ENCODE results near the gene GINS1. TPM values are rescaled to one million over a fixed set of nuclear protein-coding genes. Genes with fewer than 3 reads are reported as not detected.

The GINS1 gene
- total RNA-seq, 1 donor, result 15.9 TPM

DNA sequence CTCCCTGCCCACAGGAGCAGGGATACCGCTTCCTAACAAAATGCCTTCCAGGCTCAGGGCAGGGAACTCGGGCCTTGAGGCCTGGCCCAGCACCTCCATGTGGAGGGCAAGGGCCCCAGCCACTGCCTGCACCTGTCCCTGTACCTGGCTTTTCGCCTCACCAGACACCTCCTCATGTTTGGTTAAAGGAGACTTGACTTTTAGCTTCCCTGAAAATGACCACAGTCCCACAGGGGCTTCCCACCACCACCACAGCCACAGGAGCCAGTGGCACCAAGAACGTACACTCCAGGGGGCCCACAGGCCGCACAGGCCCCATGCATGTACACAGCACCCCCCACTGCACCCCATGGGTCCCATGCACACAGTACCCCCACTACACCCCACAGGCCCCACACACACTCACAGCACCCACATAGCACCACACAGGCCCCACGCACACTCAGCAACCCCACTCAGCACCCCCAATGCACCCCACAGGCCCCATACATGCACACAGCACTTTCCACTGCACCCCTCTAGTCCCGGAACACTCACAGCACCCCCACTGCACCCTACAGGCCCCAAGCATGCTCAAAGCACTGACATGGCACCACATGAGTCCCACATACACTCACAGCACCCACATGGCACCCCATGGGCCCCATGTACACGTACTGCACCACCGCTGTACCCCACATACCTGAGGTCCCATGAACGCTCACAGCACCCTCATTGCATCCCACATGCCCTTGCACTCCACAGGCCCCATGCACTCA is 86.5 kb downstream of the GINS1 start:
- no peak for DNase-seq (ENCODE audit: low read depth)
- TF ChIP-seq, protein P1, sequence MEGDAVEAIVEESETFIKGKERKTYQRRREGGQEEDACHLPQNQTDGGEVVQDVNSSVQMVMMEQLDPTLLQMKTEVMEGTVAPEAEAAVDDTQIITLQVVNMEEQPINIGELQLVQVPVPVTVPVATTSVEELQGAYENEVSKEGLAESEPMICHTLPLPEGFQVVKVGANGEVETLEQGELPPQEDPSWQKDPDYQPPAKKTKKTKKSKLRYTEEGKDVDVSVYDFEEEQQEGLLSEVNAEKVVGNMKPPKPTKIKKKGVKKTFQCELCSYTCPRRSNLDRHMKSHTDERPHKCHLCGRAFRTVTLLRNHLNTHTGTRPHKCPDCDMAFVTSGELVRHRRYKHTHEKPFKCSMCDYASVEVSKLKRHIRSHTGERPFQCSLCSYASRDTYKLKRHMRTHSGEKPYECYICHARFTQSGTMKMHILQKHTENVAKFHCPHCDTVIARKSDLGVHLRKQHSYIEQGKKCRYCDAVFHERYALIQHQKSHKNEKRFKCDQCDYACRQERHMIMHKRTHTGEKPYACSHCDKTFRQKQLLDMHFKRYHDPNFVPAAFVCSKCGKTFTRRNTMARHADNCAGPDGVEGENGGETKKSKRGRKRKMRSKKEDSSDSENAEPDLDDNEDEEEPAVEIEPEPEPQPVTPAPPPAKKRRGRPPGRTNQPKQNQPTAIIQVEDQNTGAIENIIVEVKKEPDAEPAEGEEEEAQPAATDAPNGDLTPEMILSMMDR (IDR thresholded peaks at IDR 0.05; ENCODE audit: insufficient read depth, low read length), result no peak
- H3K4me3 ChIP-seq (ENCODE audit: low read depth, low read length), result no peak overlapping the region

DNA sequence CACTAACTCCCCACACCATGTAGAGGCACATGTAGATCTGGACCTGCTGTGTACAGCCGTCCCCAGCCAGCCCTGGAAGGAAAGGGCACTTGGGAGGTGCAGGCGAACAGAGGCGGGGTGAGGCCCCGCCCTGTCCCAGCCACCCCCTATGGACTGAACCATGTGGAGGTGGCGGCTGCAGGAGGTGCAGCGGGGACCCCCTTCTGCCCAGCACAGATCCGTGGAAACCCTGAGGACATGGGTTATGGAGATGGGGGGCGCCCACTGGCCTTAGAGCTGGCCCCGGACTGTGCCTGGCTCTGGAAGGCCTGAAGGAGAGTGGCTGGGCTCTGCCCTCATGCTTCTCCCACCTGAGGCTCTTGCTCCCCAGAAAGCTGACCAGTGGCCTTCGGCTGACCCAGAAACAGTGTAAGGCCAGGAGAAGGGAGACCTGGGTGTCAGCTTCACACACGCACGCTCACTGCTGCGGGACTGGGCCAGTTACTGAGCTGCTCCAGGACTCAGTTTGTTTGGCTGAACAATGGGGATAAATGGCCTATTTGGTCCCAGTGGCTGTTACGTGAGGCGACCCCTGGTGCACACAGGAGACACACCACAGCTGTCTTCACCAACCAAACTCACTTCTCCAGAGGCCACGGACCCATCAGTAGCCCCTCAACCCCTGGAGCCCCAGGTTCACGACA is 87.2 kb downstream of the GINS1 start:
- TF ChIP-seq, protein P1 (IDR thresholded peaks at IDR 0.05; ENCODE audit: insufficient read depth, low read length), result no peak
- no peak for DNase-seq (ENCODE audit: low read depth)
- no peak overlapping the region for H3K4me3 ChIP-seq (ENCODE audit: low read depth, low read length)

DNA sequence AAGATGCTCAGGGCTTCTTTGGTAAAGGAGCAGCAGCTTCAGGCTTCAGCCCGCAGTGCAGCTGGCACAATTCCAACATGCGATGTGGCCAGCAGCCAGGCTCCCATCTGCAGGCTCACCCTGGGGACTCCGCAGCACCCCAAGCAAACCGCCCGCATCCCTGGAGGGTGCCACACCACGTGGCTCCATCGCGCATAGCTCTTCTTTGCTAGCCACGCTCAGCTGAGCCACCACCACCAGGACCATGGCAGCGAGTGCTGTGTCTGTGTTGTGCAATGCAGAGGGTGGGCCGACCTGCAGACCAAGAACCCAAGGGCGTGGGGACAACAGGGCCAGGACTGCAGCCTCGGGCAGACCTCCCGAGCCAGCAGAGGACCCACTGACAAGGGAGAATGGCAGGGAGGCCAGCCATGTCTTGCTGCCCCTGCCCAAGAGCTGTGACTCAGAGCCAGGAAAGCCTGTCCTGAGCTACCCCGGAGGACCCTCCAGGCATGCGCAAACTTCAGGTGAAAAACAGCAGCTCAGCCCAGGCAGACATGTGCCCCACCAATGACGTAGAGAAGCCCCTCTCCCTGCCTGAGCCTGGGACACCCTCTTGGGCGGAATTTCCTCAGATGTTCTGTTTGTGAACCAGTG is 87.8 kb downstream of the GINS1 start:
- TF ChIP-seq, protein P1 (IDR thresholded peaks at IDR 0.05; ENCODE audit: insufficient read depth, low read length), result no peak
- no peak overlapping the region for H3K4me3 ChIP-seq (ENCODE audit: low read depth, low read length)
- no peak for DNase-seq (ENCODE audit: low read depth)

DNA sequence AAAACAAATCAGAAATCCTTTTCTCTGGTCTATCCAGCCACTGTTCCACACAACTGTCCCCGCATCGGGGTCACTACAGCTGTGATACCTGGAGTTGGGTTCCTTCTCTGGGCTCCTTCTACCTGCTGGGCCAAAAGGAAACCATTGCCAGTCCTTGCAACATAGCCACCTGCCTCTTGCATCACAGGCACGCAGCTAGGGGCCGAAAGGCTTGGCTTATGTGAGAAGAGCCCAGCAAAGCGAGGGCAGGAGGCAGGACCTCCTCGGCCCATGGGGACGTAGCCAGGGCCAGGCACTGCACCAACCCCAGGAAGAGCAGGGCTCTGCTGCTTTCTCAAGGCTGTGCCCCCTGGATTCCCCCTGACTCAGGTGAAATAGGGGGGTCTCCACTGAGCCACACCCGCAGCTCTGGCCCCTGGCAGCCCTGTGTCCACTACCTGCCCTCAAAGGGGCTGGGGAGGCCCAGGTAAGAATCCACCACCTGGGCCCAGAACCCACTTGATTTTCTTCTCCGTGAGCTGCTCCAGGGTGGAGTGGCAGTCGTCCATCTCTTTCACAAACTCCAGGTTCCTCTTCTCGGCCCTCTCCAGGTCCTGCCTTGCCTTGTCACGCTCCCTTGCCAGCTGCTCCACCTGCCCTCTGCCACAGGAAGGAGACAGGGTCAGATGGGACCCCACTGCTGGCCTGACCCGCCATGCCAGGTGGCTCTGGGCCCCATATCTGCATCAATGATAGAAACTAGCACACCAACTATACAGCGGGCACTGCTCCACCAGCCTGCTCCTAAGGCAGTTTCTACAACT is 88.9 kb downstream of the GINS1 start:
- H3K4me3 ChIP-seq (ENCODE audit: low read depth, low read length), result no peak overlapping the region
- DNase-seq (ENCODE audit: low read depth), result no peak
- TF ChIP-seq, protein P1 (IDR thresholded peaks at IDR 0.05; ENCODE audit: insufficient read depth, low read length), result no peak

DNA sequence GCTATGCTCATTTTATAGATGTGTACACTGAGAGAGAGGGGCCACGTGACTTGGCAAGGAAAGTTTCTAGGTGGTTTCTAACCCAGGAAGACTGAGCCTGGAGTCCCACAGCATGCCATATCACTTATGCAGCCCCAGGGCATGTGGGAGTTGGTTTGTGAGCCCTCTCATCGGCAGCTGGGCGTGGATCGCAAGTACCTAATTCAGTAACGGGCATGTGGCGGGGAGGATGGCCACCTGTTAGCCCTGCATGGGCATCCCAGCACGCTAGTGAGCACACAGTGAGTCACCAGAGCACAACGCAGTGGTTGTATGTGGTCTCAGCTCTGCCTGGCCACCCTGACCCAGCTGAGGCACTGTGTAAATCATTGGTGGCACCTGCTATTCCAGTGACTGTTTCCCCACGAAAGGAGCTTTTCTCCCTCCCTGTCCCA is 89.5 kb downstream of the GINS1 start:
- DNase-seq (ENCODE audit: low read depth), result no peak
- no peak overlapping the region for H3K4me3 ChIP-seq (ENCODE audit: low read depth, low read length)
- TF ChIP-seq, protein P1 (IDR thresholded peaks at IDR 0.05; ENCODE audit: insufficient read depth, low read length), result no peak

DNA sequence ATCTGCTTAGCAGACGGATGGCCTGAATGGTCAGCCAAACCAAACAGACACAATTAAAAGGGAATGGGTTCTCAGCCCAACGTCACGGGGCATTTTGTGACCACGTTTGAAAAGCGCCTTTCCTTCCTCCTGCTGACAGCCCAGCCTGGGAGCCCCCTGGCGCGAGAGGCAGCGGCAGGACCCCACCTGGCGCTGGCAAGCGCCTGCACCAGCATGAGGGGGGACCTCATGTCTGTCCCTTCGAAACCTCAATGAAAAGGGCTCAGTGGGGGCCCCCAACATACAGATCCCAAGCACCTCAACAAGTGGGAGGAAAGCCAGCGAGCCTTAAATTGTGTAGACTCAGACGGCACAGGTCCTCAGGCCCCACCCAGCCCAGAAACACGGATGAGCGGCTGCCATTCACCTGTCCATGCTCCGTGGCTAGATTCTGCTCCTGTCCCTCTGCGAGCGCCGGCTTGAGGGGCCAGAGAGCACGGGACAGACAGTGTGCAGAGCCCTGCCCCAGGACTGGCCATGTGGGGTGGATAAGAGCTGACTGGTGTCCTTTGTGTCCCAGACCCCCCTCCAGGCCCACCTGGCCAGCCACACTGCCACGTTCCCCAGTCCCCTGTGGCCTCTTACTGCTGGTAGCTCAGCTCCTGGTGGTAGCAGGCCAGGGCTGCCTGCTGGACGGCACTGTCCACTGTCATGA is 90.3 kb downstream of the GINS1 start:
- TF ChIP-seq, protein P1 (IDR thresholded peaks at IDR 0.05; ENCODE audit: insufficient read depth, low read length), result no peak

More for the DNA sequence above, 90.3 kb downstream of the GINS1 start:
- H3K4me3 ChIP-seq (ENCODE audit: low read depth, low read length), result no peak overlapping the region
- no peak for DNase-seq (ENCODE audit: low read depth)
